ENCODE results near the gene TEX36. TPM values are rescaled to one million over a fixed set of nuclear protein-coding genes. Genes with fewer than 3 reads are reported as not detected.
"Not testable (repeated sequence)": the region's sequence is repeated elsewhere in the genome, so short reads cannot be mapped to it uniquely, and the experiment has no call there.

Gene TEX36
- total RNA-seq, 4 donors from 2014 or later: not detected

GRCh38 chr10:125626671-125627070 lies 56.3 kb downstream of the TEX36 start:
- H3K4me3 ChIP-seq (ENCODE audit: low read depth, poor library complexity, severe bottlenecking): no peak overlapping the region
- no peak for TF ChIP-seq CTCF (IDR thresholded peaks at IDR 0.05)
- no peak for TF ChIP-seq POLR2A (IDR thresholded peaks at IDR 0.05)
- no peak for DNase-seq (ENCODE audit: low spot score in 2 of 2)
- WGBS, 2 donors: 52 to 71% methylated on average over 6 of the region's 6 CpGs
- intact Hi-C loops (cut with DNase I; ENCODE audit: low total_unique reads): no loop called here

GRCh38 chr10:125625586-125625985 lies 57.4 kb downstream of the TEX36 start:
- H3K4me3 ChIP-seq (ENCODE audit: low read depth, poor library complexity, severe bottlenecking): no peak overlapping the region
- TF ChIP-seq CTCF (IDR thresholded peaks at IDR 0.05): no peak
- no peak for TF ChIP-seq POLR2A (IDR thresholded peaks at IDR 0.05)
- DNase-seq (ENCODE audit: low spot score in 2 of 2): no peak
- 75 to 80% methylated on average over 12 of the region's 12 CpGs for WGBS, 2 donors
- intact Hi-C loops (cut with DNase I; ENCODE audit: low total_unique reads): no loop called here

GRCh38 chr10:125624800-125625199 lies 58.2 kb downstream of the TEX36 start:
- intact Hi-C loops (cut with DNase I; ENCODE audit: low total_unique reads): no loop called here
- 81 to 84% methylated on average over 7 of the region's 7 CpGs for WGBS, 2 donors
- TF ChIP-seq POLR2A (IDR thresholded peaks at IDR 0.05): no peak
- no peak for TF ChIP-seq CTCF (IDR thresholded peaks at IDR 0.05)
- no peak overlapping the region for H3K4me3 ChIP-seq (ENCODE audit: low read depth, poor library complexity, severe bottlenecking)
- no peak for DNase-seq (ENCODE audit: low spot score in 2 of 2)

- 94 to 96% methylated on average over 4 of the region's 4 CpGs for WGBS, 2 donors
- DNase-seq (ENCODE audit: low spot score in 2 of 2): no peak
- H3K4me3 ChIP-seq (ENCODE audit: low read depth, poor library complexity, severe bottlenecking): no peak overlapping the region
- TF ChIP-seq CTCF (IDR thresholded peaks at IDR 0.05): no peak
- no peak for TF ChIP-seq POLR2A (IDR thresholded peaks at IDR 0.05)
- intact Hi-C loops (cut with DNase I; ENCODE audit: low total_unique reads): no loop called here
These were observed 61.9 kb downstream of the TEX36 start for GRCh38 chr10:125621052-125621451.

- 83 to 85% methylated on average over 1 of the region's 1 CpG for WGBS, 2 donors
- H3K4me3 ChIP-seq (ENCODE audit: low read depth, poor library complexity, severe bottlenecking): no peak overlapping the region
- intact Hi-C loops (cut with DNase I; ENCODE audit: low total_unique reads): no loop called here
- no peak for DNase-seq (ENCODE audit: low spot score in 2 of 2)
- TF ChIP-seq CTCF (IDR thresholded peaks at IDR 0.05): no peak
- no peak for TF ChIP-seq POLR2A (IDR thresholded peaks at IDR 0.05)
These were observed 62.6 kb downstream of the TEX36 start for GRCh38 chr10:125620401-125620800.

- DNase-seq (ENCODE audit: low spot score in 2 of 2); H3K4me3 ChIP-seq (ENCODE audit: low read depth, poor library complexity, severe bottlenecking); intact Hi-C loops (cut with DNase I; ENCODE audit: low total_unique reads): not testable (repeated sequence)
- WGBS, 2 donors: 90 to 91% methylated on average over 8 of the region's 8 CpGs
These were observed 69.9 kb downstream of the TEX36 start for GRCh38 chr10:125613062-125613461.
